H1 (cell line): ENCODE data around the gene IFNL4. TPM values are rescaled to one million over a fixed set of nuclear protein-coding genes. Genes with fewer than 3 reads are reported as not detected.

Experiments used
- CTCF ChIA-PET: fragments of 300-600 bp; sonication (Branson Sonifier 250); formaldehyde crosslinking; loops from one replicate; lab custom pipeline; 2021; ENCODE audit not compliant: partially characterized antibody; lab: Charles Lee
- POLR2A ChIA-PET: fragments of 300-600 bp; sonication (Branson Sonifier 250); formaldehyde crosslinking; loops from one replicate; lab custom pipeline; 2021; ENCODE audit warnings: inconsistent platforms; ENCODE audit not compliant: partially characterized antibody; lab: Charles Lee
- DNase-seq, 2 experiments: peaks; one replicate each; pipeline versions ENCODE4 v3.0.0 to v3.0.0-alpha.2; 2010 to 2022; ENCODE audit warnings: low spot score in 2 of 2, low read depth in 1 of 2, mixed read lengths in 1 of 2
- FAIRE-seq: peaks from 2 replicates; lab custom pipeline; 2011; peaks lifted over from hg19 to GRCh38; lab: Jason Lieb, UNC
- H2AFZ ChIP-seq: 2 replicates; pipeline ENCODE4 v1.8.1; 2012; ENCODE audit warnings: low read length, inconsistent platforms
- H2AK5ac ChIP-seq: 2 replicates; pipeline ENCODE4 v1.6.1; 2013; ENCODE audit warnings: low read depth, low read length
- H2BK120ac ChIP-seq: replicated peaks from 2 replicates; pipeline ENCODE3; 2013; ENCODE audit warnings: low read depth, low read length, inconsistent platforms
- H2BK12ac ChIP-seq: 2 replicates; pipeline ENCODE4 v1.6.1; 2013; ENCODE audit warnings: low read depth, low read length
- H2BK15ac ChIP-seq: 2 replicates; pipeline ENCODE4 v1.6.1; 2013; ENCODE audit warnings: low read length
- H2BK20ac ChIP-seq: 2 replicates; pipeline ENCODE4 v1.6.1; 2013; ENCODE audit warnings: low read length
- H2BK5ac ChIP-seq: 2 replicates; pipeline ENCODE4 v1.6.1; 2013; ENCODE audit warnings: low read depth, low read length
- H3K14ac ChIP-seq: 2 replicates; pipeline ENCODE4 v1.6.1; 2013; ENCODE audit warnings: inconsistent platforms; ENCODE audit not compliant: insufficient read length
- H3K18ac ChIP-seq: 2 replicates; pipeline ENCODE4 v1.6.1; 2013; ENCODE audit warnings: low read length; ENCODE audit errors: extremely low read depth
- H3K23ac ChIP-seq: 2 replicates; pipeline ENCODE4 v1.6.1; 2013; ENCODE audit warnings: inconsistent platforms; ENCODE audit not compliant: insufficient read length
- H3K23me2 ChIP-seq: 2 replicates; pipeline ENCODE4 v1.6.1; 2013; ENCODE audit warnings: low read depth, low read length
- H3K27ac ChIP-seq: 2 replicates; pipeline ENCODE4 v1.6.1; 2011; ENCODE audit warnings: low read depth, low read length, inconsistent platforms
- H3K27me3 ChIP-seq, 4 experiments: replicated peaks in 1 of 4; 1 replicate in 1 of 4; 2 replicates in 3 of 4; pipeline versions ENCODE4 v1.6.1 to v1.8.1; 2011 to 2013; ENCODE audit warnings: low read length in 3 of 4, mild to moderate bottlenecking in 3 of 4, inconsistent platforms in 2 of 4, mixed read lengths in 2 of 4, moderate library complexity in 1 of 4; ENCODE audit not compliant: control insufficient read depth in 3 of 4, insufficient read depth in 3 of 4; ENCODE audit errors: extremely low read depth in 1 of 4
- H3K36me3 ChIP-seq, 4 experiments: 2 replicates each; pipeline versions ENCODE4 v1.6.1 to v1.8.1; 2011 to 2013; ENCODE audit warnings: mild to moderate bottlenecking in 4 of 4, low read length in 3 of 4, moderate library complexity in 2 of 4, control low read depth in 1 of 4, inconsistent platforms in 1 of 4; ENCODE audit not compliant: insufficient read depth in 4 of 4, control insufficient read depth in 2 of 4
- H3K4ac ChIP-seq: replicated peaks from 2 replicates; pipeline ENCODE3; 2013; ENCODE audit warnings: low read length, low read depth, mixed read lengths, inconsistent platforms; ENCODE audit not compliant: insufficient read length
- H3K4me1 ChIP-seq, 4 experiments: replicated peaks in 1 of 4; 1 replicate in 1 of 4; 2 replicates in 3 of 4; pipeline versions ENCODE4 v1.6.1 to v1.8.1; 2011 to 2013; ENCODE audit warnings: low read length in 3 of 4, inconsistent platforms in 2 of 4, mixed read lengths in 1 of 4; ENCODE audit not compliant: insufficient read depth in 4 of 4, control insufficient read depth in 3 of 4
- H3K4me2 ChIP-seq, 2 experiments: 2 replicates each; pipeline versions ENCODE4 v1.6.1 to v1.8.1; 2011 to 2013; ENCODE audit warnings: low read depth in 2 of 2, low read length in 2 of 2, control low read depth in 1 of 2, inconsistent platforms in 1 of 2, mild to moderate bottlenecking in 1 of 2; ENCODE audit not compliant: insufficient read depth in 1 of 2
- H3K4me3 ChIP-seq, 4 experiments: fragments of 200-600, 300-600 bp in 1 of 4; sonication (generic), shearing (Covaris generic), sonication (Bioruptor Twin) in 1 of 4; 2 replicates each; pipeline versions ENCODE4 v1.5.1 to v1.8.1; 2011 to 2016; ENCODE audit warnings: low read length in 4 of 4, low read depth in 3 of 4, control low read depth in 2 of 4, inconsistent platforms in 2 of 4, mild to moderate bottlenecking in 2 of 4, mixed read lengths in 1 of 4, moderate library complexity in 1 of 4; ENCODE audit not compliant: insufficient read depth in 2 of 4; ENCODE audit errors: extremely low read depth in 1 of 4
- H3K56ac ChIP-seq: replicated peaks from 2 replicates; pipeline ENCODE3; 2013; ENCODE audit warnings: low read depth, mild to moderate bottlenecking, mixed read lengths, low read length, inconsistent platforms; ENCODE audit not compliant: insufficient read length
- H3K79me1 ChIP-seq: 2 replicates; pipeline ENCODE4 v1.6.1; 2013; ENCODE audit warnings: low read depth, low read length, control low read depth
- H3K79me2 ChIP-seq, 2 experiments: 2 replicates each; pipeline versions ENCODE4 v1.6.1 to v1.8.1; 2012 to 2013; ENCODE audit warnings: low read length in 2 of 2, mild to moderate bottlenecking in 2 of 2, inconsistent platforms in 1 of 2; ENCODE audit not compliant: insufficient read depth in 2 of 2, control insufficient read depth in 1 of 2
- H3K9ac ChIP-seq, 4 experiments: replicated peaks in 1 of 4; 1 replicate in 1 of 4; 2 replicates in 3 of 4; pipeline versions ENCODE4 v1.6.1 to v1.8.1; 2011 to 2013; ENCODE audit warnings: low read depth in 3 of 4, low read length in 3 of 4, control low read depth in 2 of 4, mild to moderate bottlenecking in 2 of 4, moderate library complexity in 2 of 4, inconsistent platforms in 1 of 4; ENCODE audit errors: extremely low read depth in 1 of 4
- H3K9me3 ChIP-seq, 2 experiments: 2 replicates each; pipeline versions ENCODE4 v1.6.1 to v1.8.1; 2012 to 2013; ENCODE audit warnings: mild to moderate bottlenecking in 2 of 2, moderate library complexity in 2 of 2, control low read depth in 1 of 2, inconsistent platforms in 1 of 2, low read depth in 1 of 2, low read length in 1 of 2, mixed read lengths in 1 of 2; ENCODE audit not compliant: insufficient read depth in 2 of 2
- H4K20me1 ChIP-seq, 2 experiments: replicated peaks in 1 of 2; 2 replicates each; pipeline versions ENCODE3 to v1.8.1; 2011 to 2013; ENCODE audit warnings: inconsistent platforms in 2 of 2, low read length in 2 of 2, mild to moderate bottlenecking in 1 of 2; ENCODE audit not compliant: insufficient read depth in 2 of 2, control insufficient read depth in 1 of 2
- H4K5ac ChIP-seq: 2 replicates; pipeline ENCODE4 v1.6.1; 2013; ENCODE audit warnings: low read length, low read depth, mixed read lengths, inconsistent platforms; ENCODE audit not compliant: insufficient read length
- H4K8ac ChIP-seq: 2 replicates; pipeline ENCODE4 v1.8.0; 2013; ENCODE audit warnings: mild to moderate bottlenecking, moderate library complexity, low read length, inconsistent platforms; ENCODE audit not compliant: insufficient read depth; ENCODE audit errors: extremely low read depth
- H4K91ac ChIP-seq: replicated peaks from 2 replicates; pipeline ENCODE3; 2013; ENCODE audit warnings: low read length, mixed read lengths, inconsistent platforms; ENCODE audit not compliant: insufficient read length
- BCL11A ChIP-seq, 2 experiments: IDR thresholded peaks; one replicate each; pipeline ENCODE4 v1.6.1; 2011; ENCODE audit warnings: low read depth in 2 of 2, low read length in 2 of 2, mild to moderate bottlenecking in 2 of 2
- CHD1 ChIP-seq: IDR thresholded peaks from 2 replicates; pipeline ENCODE4 v1.6.1; 2012; ENCODE audit warnings: low read depth, low read length, improper control_type of control experiment
- KDM1A ChIP-seq: fragments of 200-600, 300-600 bp; sonication (generic); IDR thresholded peaks from 2 replicates; pipeline ENCODE4 v1.7.1; 2016; ENCODE audit warnings: mild to moderate bottlenecking, low read length, borderline replicate concordance
- MAFK ChIP-seq: IDR thresholded peaks from 2 replicates; pipeline ENCODE4 v1.6.1; 2012; ENCODE audit warnings: low read depth, mild to moderate bottlenecking, improper control_type of control experiment, low read length
- WGBS, 2 experiments: shearing (Covaris generic) in 1 of 2; methylation state at CpG; one replicate each; pipeline versions ENCODE4 v1.1.6 to v1.1.7; 2013 to 2015; ENCODE audit warnings: low lambda C conversion rate in 2 of 2, mixed read lengths in 2 of 2, inconsistent platforms in 1 of 2, low coverage in 1 of 2, missing lambda C conversion rate in 1 of 2; ENCODE audit not compliant: insufficient replicate concordance in 2 of 2, insufficient coverage in 1 of 2, insufficient read length in 1 of 2; ENCODE audit errors: extremely low coverage in 1 of 2, missing lambda C conversion rate in 1 of 2; 5-methylcytosine and 5-hydroxymethylcytosine counted together
- polyA plus RNA-seq, 7 experiments: library from polyadenylated mRNA; depleted of rRNA in 3 of 7; stranded (reverse) in 5 of 7; unstranded in 2 of 7; fragments of >200 nt in 5 of 7; fragments of 200-250 nt in 2 of 7; gene quantifications; 1 replicate in 5 of 7; 2 replicates in 1 of 7; 4 replicates in 1 of 7; pipeline versions ENCODE4 v1.2.1 to v1.2.3, GENCODE V29; 2011 to 2013; ENCODE audit warnings: missing spikeins in 2 of 7, mixed read lengths in 2 of 7
- total RNA-seq: library from RNA; stranded (reverse); fragmentation: NEBNext Ultra II Directional; extraction: Animal tissue kit (Norgen Biotek cat#: 25700); gene quantifications from 2 replicates; pipeline ENCODE4 v1.2.1, GENCODE V29; 2021

Gene IFNL4
- total and polyA plus RNA-seq, 2 of the 8 experiments (the other 6 are each of a cell fraction or from before 2014, with no cell fraction given): not detected

GRCh38 chr19:39277598-39277997 is 28.9 kb upstream of the IFNL4 start:
- Histone ChIP-seq H2AFZ (no peak overlapping the region), H3K9me3 (no peaks in the 10 kb centered on the region), H2AK5ac (no peak overlapping the region), H2BK20ac (no peak overlapping the region), H2BK120ac (no peak overlapping the region), H3K27me3 (peaks cover 0 to 4% (median 0%) of the 10 kb centered on the region in 4 experiments; a peak in 2 of 7 replicates), H3K4me2 (no peak overlapping the region), H2BK15ac (no peak overlapping the region), H2BK12ac (no peak overlapping the region), H3K14ac (no peak overlapping the region)
- no peak for TF ChIP-seq KDM1A
- TF ChIP-seq CHD1: no peak
- no peak for TF ChIP-seq MAFK
- TF ChIP-seq BCL11A (IDR thresholded peaks at IDR 0.05; ENCODE audit: low read depth in 2 of 2, low read length in 2 of 2): no peak
- TF ChIP-seq, all 59 proteins: peak for 0
- no peaks in the 10 kb centered on the region for H3K79me1 ChIP-seq
- 81% methylated on average over 7 of the region's 7 CpGs; no CpG with 5 or more reads in 1 of the 2 experiments for WGBS, 2 experiments
- no peak overlapping the region for H3K27ac ChIP-seq
- no peak overlapping the region for H3K18ac ChIP-seq
- no peaks in the 10 kb centered on the region for H3K36me3 ChIP-seq
- no peak overlapping the region for H3K4ac ChIP-seq
- H3K56ac ChIP-seq: no peak overlapping the region
- no peak overlapping the region for H4K5ac ChIP-seq
- FAIRE-seq (no peak), DNase-seq (no peak)
- POLR2A ChIA-PET: interaction anchor here (1.4 kb wide), 1 partner anchor 26 kb away, joined by 3 read pairs; no protein-coding TSS in a partner anchor
- no peak overlapping the region for H2BK5ac ChIP-seq
- H3K9ac ChIP-seq: no peak overlapping the region
- H3K23me2 ChIP-seq: no peaks in the 10 kb centered on the region; the same call in 1 of the 2 replicates
- H3K79me2 ChIP-seq: no peaks in the 10 kb centered on the region
- no peak overlapping the region for H4K91ac ChIP-seq
- H4K8ac ChIP-seq: no peak overlapping the region
- CTCF ChIA-PET: interaction anchor here (0.7 to 1.7 kb wide), 2 partner anchors 12 to 52 kb away, joined by 4 to 5 read pairs; no protein-coding TSS in a partner anchor
- H3K4me1 ChIP-seq: no peaks in the 10 kb centered on the region
- H3K4me3 ChIP-seq: no peak overlapping the region
- H4K20me1 ChIP-seq: no peaks in the 10 kb centered on the region
- no peak overlapping the region for H3K23ac ChIP-seq
